ENCODE measurements around the gene WDR18.

- TF ChIP-seq RFX5 (IDR thresholded peaks at IDR 0.05; ENCODE audit: borderline replicate concordance, low read depth, low read length): no peak
- no peak for TF ChIP-seq POLR2A (IDR thresholded peaks at IDR 0.05; ENCODE audit: control extremely low read depth in 1 of 2, low read depth in 2 of 2, low read length in 2 of 2)
- TF ChIP-seq POLR2AphosphoS5 (IDR thresholded peaks at IDR 0.05; ENCODE audit: low read depth, low read length): no peak
- no peak for TF ChIP-seq EGR1 (IDR thresholded peaks at IDR 0.05; ENCODE audit: borderline replicate concordance, low read depth, low read length)
- no peak for TF ChIP-seq NRF1 (IDR thresholded peaks at IDR 0.05; ENCODE audit: low read depth, low read length)
- no peak for TF ChIP-seq ATF3 (IDR thresholded peaks at IDR 0.05; ENCODE audit: insufficient read depth, low read depth, low read length)
- TF ChIP-seq SP1 (IDR thresholded peaks at IDR 0.05; ENCODE audit: low read depth, low read length): no peak
- TF ChIP-seq HDAC2 (IDR thresholded peaks at IDR 0.05; ENCODE audit: borderline replicate concordance in 1 of 2, low read depth in 2 of 2, low read length in 2 of 2): no peak
- TF ChIP-seq CHD1 (IDR thresholded peaks at IDR 0.05; ENCODE audit: low read depth, low read length): no peak
- peak; percentile 82 to 84 (median 84) for TF ChIP-seq CTCF (IDR thresholded peaks at IDR 0.05; ENCODE audit: control extremely low read depth in 1 of 3, insufficient read depth in 1 of 3, low read depth in 1 of 3, low read length in 3 of 3)
These were observed 17.5 kb downstream of the WDR18 start for GRCh38 chr19:1001538-1002166.

Measured in H1 (cell line).